A549 treated with Mapracorat at 1 μM for 4 hours (cell line): Measurements from ENCODE around the gene FYB1. TPM values are rescaled to one million over a fixed set of nuclear protein-coding genes. Genes with fewer than 3 reads are reported as not detected.

Source experiments
- total RNA-seq: library from RNA; stranded (reverse); fragments of 200-300 nt; extraction: Qiagen RNA extraction; gene quantifications from 5 replicates; pipeline ENCODE4 v1.2.3, GENCODE V29; 2022

FYB1 gene, protein sequence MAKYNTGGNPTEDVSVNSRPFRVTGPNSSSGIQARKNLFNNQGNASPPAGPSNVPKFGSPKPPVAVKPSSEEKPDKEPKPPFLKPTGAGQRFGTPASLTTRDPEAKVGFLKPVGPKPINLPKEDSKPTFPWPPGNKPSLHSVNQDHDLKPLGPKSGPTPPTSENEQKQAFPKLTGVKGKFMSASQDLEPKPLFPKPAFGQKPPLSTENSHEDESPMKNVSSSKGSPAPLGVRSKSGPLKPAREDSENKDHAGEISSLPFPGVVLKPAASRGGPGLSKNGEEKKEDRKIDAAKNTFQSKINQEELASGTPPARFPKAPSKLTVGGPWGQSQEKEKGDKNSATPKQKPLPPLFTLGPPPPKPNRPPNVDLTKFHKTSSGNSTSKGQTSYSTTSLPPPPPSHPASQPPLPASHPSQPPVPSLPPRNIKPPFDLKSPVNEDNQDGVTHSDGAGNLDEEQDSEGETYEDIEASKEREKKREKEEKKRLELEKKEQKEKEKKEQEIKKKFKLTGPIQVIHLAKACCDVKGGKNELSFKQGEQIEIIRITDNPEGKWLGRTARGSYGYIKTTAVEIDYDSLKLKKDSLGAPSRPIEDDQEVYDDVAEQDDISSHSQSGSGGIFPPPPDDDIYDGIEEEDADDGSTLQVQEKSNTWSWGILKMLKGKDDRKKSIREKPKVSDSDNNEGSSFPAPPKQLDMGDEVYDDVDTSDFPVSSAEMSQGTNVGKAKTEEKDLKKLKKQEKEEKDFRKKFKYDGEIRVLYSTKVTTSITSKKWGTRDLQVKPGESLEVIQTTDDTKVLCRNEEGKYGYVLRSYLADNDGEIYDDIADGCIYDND
- 10.3 to 15.1 TPM (median 12.8 TPM) in 5 replicates for total RNA-seq

DNA sequence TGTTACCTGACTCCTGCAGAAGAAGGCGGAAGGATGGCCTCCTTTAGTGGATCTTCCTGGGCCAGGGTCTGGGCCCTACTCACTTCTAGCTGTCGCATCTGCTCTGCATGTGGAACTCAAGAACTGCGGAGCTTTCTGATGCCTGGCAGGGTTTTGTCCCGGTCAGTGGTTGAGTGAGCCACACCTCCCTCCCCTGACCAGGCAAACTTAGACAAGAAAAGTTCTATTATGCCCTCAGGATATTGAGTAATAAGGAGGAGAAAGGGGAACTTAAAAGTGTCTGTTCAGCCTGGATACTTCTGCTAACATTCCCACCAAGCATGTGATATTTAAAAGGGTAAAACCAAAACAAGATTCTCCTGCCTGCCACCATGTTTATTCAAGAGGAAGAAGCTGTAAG is at the start of gene FYB1:
Gene FYB1, minus strand, starts transcription at position 127 of the 400 bp plus-strand sequence. CDS start 16,603 bp downstream, outside the sequence.

DNA sequence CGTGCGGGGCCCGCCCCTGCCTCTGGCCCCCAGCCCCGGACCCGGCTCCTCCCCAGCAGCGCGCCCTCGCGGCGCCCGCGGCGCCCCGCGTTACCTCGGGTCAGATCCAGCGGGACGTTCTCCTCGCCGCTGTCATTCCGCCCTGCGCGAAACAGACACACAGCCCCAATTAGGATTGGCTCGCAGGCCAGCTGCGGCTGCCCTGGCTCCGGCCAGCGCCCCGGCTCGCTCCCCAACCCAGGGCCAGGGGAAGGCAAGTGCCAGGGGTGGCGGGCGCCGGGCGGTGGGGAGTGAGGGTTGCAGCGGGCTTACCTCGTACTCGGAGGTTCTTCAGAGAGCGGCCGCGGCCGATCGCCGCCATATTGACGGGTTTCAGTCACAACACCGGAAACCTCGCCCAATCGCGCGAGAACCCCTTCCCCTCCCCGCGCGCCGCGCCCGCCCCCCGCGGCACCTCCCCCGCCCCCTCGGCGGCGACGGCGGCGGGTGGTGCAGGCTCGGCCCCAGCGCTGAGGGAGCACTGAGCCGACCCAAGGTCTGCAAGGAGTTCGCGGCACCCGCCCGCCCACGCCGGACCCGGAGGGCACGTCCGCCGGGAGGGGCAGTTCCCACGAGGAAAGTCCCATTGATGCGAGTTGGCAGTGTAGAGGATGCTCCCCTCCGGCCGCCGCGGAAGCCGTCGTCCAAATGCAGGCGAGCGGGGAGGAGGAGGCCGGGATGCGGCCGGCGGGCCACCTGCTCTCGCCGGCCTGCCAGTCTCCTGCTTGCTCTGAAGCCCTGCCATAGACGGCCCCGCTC is 145.1 kb downstream of the FYB1 start, which contains the start of gene RICTOR:
Gene RICTOR, minus strand, starts transcription at position 383 of the 798 bp plus-strand sequence. Its CDS starts 22 bp downstream, at position 361.

Other genes with a start within 250 kb of the FYB1 start
- gene RICTOR, start 145.2 kb downstream of the FYB1 start, total RNA-seq = 7.5 to 11.9 TPM (median 9.9 TPM) in 5 replicates
- not detected in 5 replicates for gene C9, start 144.9 kb upstream of the FYB1 start, total RNA-seq
- 6.6 to 9.6 TPM (median 7.6 TPM) in 5 replicates for gene DAB2, start 205.4 kb upstream of the FYB1 start, total RNA-seq